K562 (cell line): ENCODE results near the gene CYP2C18. TPM values are rescaled to one million over a fixed set of nuclear protein-coding genes. Genes with fewer than 3 reads are reported as not detected.

ENCODE experiments used
- ATAC-seq: fragments of 200-7000 bp; cut with Tn5 transposase; 3 replicates; pipeline ENCODE4 v1.9.1; 2020; ENCODE audit warnings: moderate library complexity
- BruUV-seq: library from RNA; stranded (reverse); fragments of 400-500 nt; replicated peaks from 2 replicates; lab custom pipeline; 2021; lab: Mats Ljungman, UMichigan
- CTCF ChIA-PET: fragments of 300-600 bp; formaldehyde crosslinking; extraction: SDS; loops from one replicate; lab custom pipeline; 2021; ENCODE audit warnings: low intra/inter-chr PET ratio; lab: Yijun Ruan, JAX
- POLR2A ChIA-PET: fragments of 300-600, 350-650 bp; sonication (Branson Sonifier 250); formaldehyde crosslinking; extraction: SDS; loops from one replicate; lab custom pipeline; 2021; ENCODE audit warnings: antibody characterized with exemption, inconsistent platforms; lab: Yijun Ruan, JAX
- DNase-seq, 4 experiments: peaks; one replicate each; pipeline versions ENCODE4 v3.0.0 to v3.0.0-alpha.2; 2011 to 2018; ENCODE audit warnings: low spot score in 3 of 4, mixed read lengths in 3 of 4; ENCODE audit errors: extremely low read depth in 1 of 4
- FAIRE-seq: peaks from 2 replicates; lab custom pipeline; 2011; peaks lifted over from hg19 to GRCh38; lab: Jason Lieb, UNC
- H2AFZ ChIP-seq: 2 replicates; pipeline ENCODE4 v1.6.0; 2011; ENCODE audit warnings: low read depth, low read length, control low read depth, inconsistent platforms
- H3K27ac ChIP-seq: fragments of 200-600 bp; 3 replicates; pipeline ENCODE4 v1.8.0; 2011; ENCODE audit warnings: low read depth, mild to moderate bottlenecking, control low read depth, inconsistent platforms, low read length, moderate library complexity, mixed read lengths; ENCODE audit errors: extremely low read depth
- H3K27me3 ChIP-seq, 2 experiments: fragments of 300-600 bp in 1 of 2; 2 replicates in 1 of 2; 3 replicates in 1 of 2; pipeline versions ENCODE4 v1.6.0 to v1.8.0; 2011; ENCODE audit warnings: inconsistent platforms in 2 of 2, low read length in 2 of 2, mild to moderate bottlenecking in 1 of 2, mixed read lengths in 1 of 2, moderate library complexity in 1 of 2; ENCODE audit not compliant: control insufficient read depth in 2 of 2, insufficient read depth in 2 of 2
- H3K36me3 ChIP-seq: fragments of 300-600 bp; 3 replicates; pipeline ENCODE4 v1.8.0; 2011; ENCODE audit warnings: mild to moderate bottlenecking, low read length, inconsistent platforms; ENCODE audit not compliant: control insufficient read depth, insufficient read depth
- H3K4me1 ChIP-seq, 2 experiments: fragments of 200-600 bp in 1 of 2; replicated peaks in 1 of 2; 2 replicates in 1 of 2; 3 replicates in 1 of 2; pipeline versions ENCODE4 v1.5.1 to v1.8.0; 2011; ENCODE audit warnings: inconsistent platforms in 2 of 2, low read length in 2 of 2, mild to moderate bottlenecking in 1 of 2, mixed read lengths in 1 of 2, moderate library complexity in 1 of 2; ENCODE audit not compliant: control insufficient read depth in 2 of 2, insufficient read depth in 2 of 2
- H3K4me2 ChIP-seq: 2 replicates; pipeline ENCODE4 v1.6.1; 2011; ENCODE audit warnings: low read length, control low read depth, inconsistent platforms, mixed read lengths; ENCODE audit not compliant: insufficient read depth
- H3K4me3 ChIP-seq: fragments of 200-600 bp; sonication (generic), shearing (Covaris generic); 2 replicates; pipeline ENCODE4 v1.5.1; 2016; ENCODE audit warnings: control low read depth, inconsistent platforms
- H3K79me2 ChIP-seq: fragments of 200-600 bp; 3 replicates; pipeline ENCODE4 v1.8.0; 2011; ENCODE audit warnings: low read length, inconsistent platforms; ENCODE audit not compliant: control insufficient read depth, insufficient read depth
- H3K9ac ChIP-seq, 2 experiments: 2 replicates each; pipeline versions ENCODE4 v1.6.0 to v1.6.1; 2011; ENCODE audit warnings: low read depth in 2 of 2, low read length in 2 of 2, control low read depth in 1 of 2, inconsistent platforms in 1 of 2, mild to moderate bottlenecking in 1 of 2, mixed read lengths in 1 of 2; ENCODE audit not compliant: insufficient read depth in 1 of 2
- H3K9me1 ChIP-seq: one replicate; pipeline ENCODE4 v1.6.0; 2011; ENCODE audit warnings: inconsistent platforms, mild to moderate bottlenecking, low read length, moderate library complexity; ENCODE audit not compliant: control insufficient read depth, insufficient read depth
- H3K9me3 ChIP-seq: replicated peaks from 2 replicates; pipeline ENCODE4 v1.5.1; 2011; ENCODE audit warnings: low read depth, low read length, inconsistent platforms; ENCODE audit not compliant: control insufficient read depth, insufficient read depth
- H4K20me1 ChIP-seq: replicated peaks from 2 replicates; pipeline ENCODE4 v1.6.1; 2011; ENCODE audit warnings: low read length, inconsistent platforms, mixed read lengths; ENCODE audit not compliant: control insufficient read depth, insufficient read depth
- CBX3 ChIP-seq, 2 experiments: IDR thresholded peaks; 1 replicate in 1 of 2; 2 replicates in 1 of 2; pipeline ENCODE4 v1.6.1; 2012; ENCODE audit warnings: inconsistent platforms in 2 of 2, low read length in 2 of 2, borderline replicate concordance in 1 of 2, control low read depth in 1 of 2
- PHB2 ChIP-seq: fragments of 450-650 bp; IDR thresholded peaks from 2 replicates; pipeline ENCODE4 v1.6.1; 2017; ENCODE audit warnings: low read depth
- PHF21A ChIP-seq: fragments of 450-650 bp; IDR thresholded peaks from 2 replicates; pipeline ENCODE4 v1.6.1; 2017; ENCODE audit warnings: low read depth, borderline replicate concordance
- XRCC3 ChIP-seq: fragments of 450-650 bp; IDR thresholded peaks from 2 replicates; pipeline ENCODE4 v1.6.1; 2017; ENCODE audit warnings: mild to moderate bottlenecking, moderate library complexity
- ZNF224 ChIP-seq: sonication (generic); formaldehyde crosslinking; IDR thresholded peaks from 2 replicates; pipeline ENCODE4 v1.8.0; 2022; ENCODE audit warnings: mild to moderate bottlenecking, missing genetic modification reagents
- WGBS: fragments of 100-300 bp; shearing (Covaris generic); methylation state at CpG from one replicate; pipeline ENCODE4 v1.1.6; 2016; ENCODE audit warnings: low coverage, mixed read lengths; ENCODE audit not compliant: insufficient coverage; ENCODE audit errors: missing lambda C conversion rate; 5-methylcytosine and 5-hydroxymethylcytosine counted together
- in situ Hi-C: fragments of 300-500 bp; cut with MboI; formaldehyde crosslinking; loops from 4 replicates; pipeline ENCODE4 v1.15.0; 2018; ENCODE audit warnings: inconsistent platforms, mixed read lengths
- intact Hi-C: fragments of 100-400 bp; cut with micrococcal nuclease; formaldehyde crosslinking; loops from 2 replicates; pipeline ENCODE4 v1.14.2; 2022
- polyA plus RNA-seq, 8 experiments: library from polyadenylated mRNA; depleted of rRNA in 4 of 8; stranded (reverse) in 5 of 8; unstranded in 3 of 8; fragments of >200 nt; fragmentation: Nextera tagmentation in 2 of 8; fragmentation: Illumina TruSeq in 1 of 8; extraction: Ambion mirVana in 2 of 8; extraction: Trizol in 1 of 8; gene quantifications; 2 replicates each; pipeline versions ENCODE4 v1.2.1 to v1.2.3, GENCODE V29; 2011 to 2014; ENCODE audit warnings: inconsistent platforms in 1 of 8, missing spikeins in 1 of 8
- total RNA-seq, 7 experiments: library from RNA; depleted of rRNA in 6 of 7; stranded (reverse); fragments of >200 nt in 6 of 7; fragmentation: Illumina TruSeq in 2 of 7; extraction: Trizol in 2 of 7; gene quantifications; 2 replicates each; pipeline versions ENCODE4 v1.2.1 to v1.2.3, GENCODE V29; 2011 to 2021; ENCODE audit warnings: low replicate concordance in 1 of 7

The CYP2C18 gene
- total and polyA plus RNA-seq, 9 of the 15 experiments (the other 6 are each of a cell fraction or from before 2014, with no cell fraction given) = not detected

DNA sequence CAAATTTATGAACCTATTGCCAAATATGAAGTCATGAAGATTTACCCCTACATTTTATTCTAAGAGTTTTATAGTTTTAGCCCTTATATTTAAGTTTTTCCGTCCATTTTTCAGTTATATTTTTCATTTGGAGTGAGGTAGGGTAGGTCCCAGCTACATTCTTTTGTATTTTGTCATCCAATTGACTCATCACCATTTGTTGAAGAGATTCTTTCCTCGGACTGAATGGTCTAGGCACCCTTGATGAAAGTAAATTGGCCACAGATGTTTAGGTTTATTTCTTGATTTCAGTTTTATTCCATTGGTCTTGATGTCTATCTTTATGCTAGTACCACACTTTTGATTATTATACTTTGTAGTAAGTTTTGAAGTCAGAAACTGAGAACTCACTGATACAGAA lies 101.7 kb downstream of the CYP2C18 start:
- H3K36me3 ChIP-seq = no peaks in the 10 kb centered on the region
- DNase-seq (no peak), ATAC-seq (no peak), FAIRE-seq (no peak)
- BruUV-seq = no TSS peak
- no peak overlapping the region for H3K4me2 ChIP-seq
- 0% methylated on average over 2 of the region's 2 CpGs for WGBS
- intact Hi-C loops = no loop called here
- H3K9me3 ChIP-seq = no peaks in the 10 kb centered on the region
- H3K4me1 ChIP-seq = no peaks in the 10 kb centered on the region
- TF ChIP-seq XRCC3 = no peak
- TF ChIP-seq ZNF224 (CRISPR knock-in tag) = no peak
- no peak for TF ChIP-seq PHB2
- no peak for TF ChIP-seq CBX3 (IDR thresholded peaks at IDR 0.05; ENCODE audit: borderline replicate concordance in 1 of 2, low read length in 2 of 2)
- TF ChIP-seq PHF21A = no peak
- no peak overlapping the region for H2AFZ ChIP-seq
- H3K27ac ChIP-seq = no peak overlapping the region
- no peaks in the 10 kb centered on the region for H3K79me2 ChIP-seq
- in situ Hi-C loops = no loop called here
- no peak overlapping the region for H3K9ac ChIP-seq
- no peak overlapping the region for H3K4me3 ChIP-seq
- H3K9me1 ChIP-seq = no peaks in the 10 kb centered on the region
- H3K27me3 ChIP-seq = no peaks in the 10 kb centered on the region
- no peaks in the 10 kb centered on the region for H4K20me1 ChIP-seq
- CTCF ChIA-PET = no interaction called here
- POLR2A ChIA-PET = interaction anchor here (0.8 kb wide), 1 partner anchor 104 kb away, joined by 6 read pairs; no protein-coding TSS in a partner anchor

Other genes with a start within 250 kb of the CYP2C18 start
- gene HELLS, start 137.9 kb upstream of the CYP2C18 start, total RNA-seq (2014; rRNA removed) = 28.6 and 39.9 TPM in 2 replicates
- 52.1 and 55.5 TPM in 2 replicates for gene HELLS, start 137.9 kb upstream of the CYP2C18 start, total RNA-seq (2014; rRNA removed; fragmentation: Illumina TruSeq; extraction: Trizol)
- gene HELLS, start 137.9 kb upstream of the CYP2C18 start, total RNA-seq (2015; rRNA removed; fragmentation: Illumina TruSeq; extraction: Trizol) = 43.7 and 46.3 TPM in 2 replicates
- 40.8 and 45.7 TPM in 2 replicates for gene HELLS, start 137.9 kb upstream of the CYP2C18 start, total RNA-seq (2021)
- 19.6 and 24.7 TPM in 2 replicates for gene HELLS, start 137.9 kb upstream of the CYP2C18 start, polyA plus RNA-seq (2011; rRNA removed)
- 14.3 and 15.4 TPM in 2 replicates for gene HELLS, start 137.9 kb upstream of the CYP2C18 start, polyA plus RNA-seq (2014; fragmentation: Illumina TruSeq; extraction: Trizol)
- gene HELLS, start 137.9 kb upstream of the CYP2C18 start, polyA plus RNA-seq (2014; fragmentation: Nextera tagmentation; extraction: Ambion mirVana) = 10 to 100 TPM in 1 of 2 experiments, 1 to 10 TPM in 1; 8.8 to 12.1 TPM
- gene HELLS, start 137.9 kb upstream of the CYP2C18 start, polyA plus RNA-seq (2014; rRNA removed) = 23.9 and 24.5 TPM in 2 replicates
- not detected in 2 replicates for gene CYP2C19, start 79.0 kb downstream of the CYP2C18 start, total RNA-seq (2014; rRNA removed)
- gene CYP2C19, start 79.0 kb downstream of the CYP2C18 start, total RNA-seq (2014; rRNA removed; fragmentation: Illumina TruSeq; extraction: Trizol) = not detected in 2 replicates
- gene CYP2C19, start 79.0 kb downstream of the CYP2C18 start, total RNA-seq (2015; rRNA removed; fragmentation: Illumina TruSeq; extraction: Trizol) = not detected in 2 replicates
- not detected in 2 replicates for gene CYP2C19, start 79.0 kb downstream of the CYP2C18 start, total RNA-seq (2021)
- gene CYP2C19, start 79.0 kb downstream of the CYP2C18 start, polyA plus RNA-seq (2011; rRNA removed) = not detected in 2 replicates
- not detected in 2 replicates for gene CYP2C19, start 79.0 kb downstream of the CYP2C18 start, polyA plus RNA-seq (2014; fragmentation: Illumina TruSeq; extraction: Trizol)
- not detected for gene CYP2C19, start 79.0 kb downstream of the CYP2C18 start, polyA plus RNA-seq (2014; fragmentation: Nextera tagmentation; extraction: Ambion mirVana)
- gene CYP2C19, start 79.0 kb downstream of the CYP2C18 start, polyA plus RNA-seq (2014; rRNA removed) = not detected in 2 replicates